GM12878 (cell line): Measurements from ENCODE around the gene PSMD3. TPM values are rescaled to one million over a fixed set of nuclear protein-coding genes. Genes with fewer than 3 reads are reported as not detected.
A peak's percentile ranks its signal among the peaks of the same experiment; 100 is the strongest.

Experiments used
- CREB1 ChIP-seq: IDR thresholded peaks from 2 replicates; pipeline ENCODE4 v1.6.1; 2012; ENCODE audit warnings: low read depth, mild to moderate bottlenecking, inconsistent platforms
- ETV6 ChIP-seq, 2 experiments: fragments of 450-650 bp in 1 of 2; IDR thresholded peaks in 1 of 2; conservative IDR thresholded peaks in 1 of 2; 2 replicates each; pipeline ENCODE4 v1.6.1; 2014; ENCODE audit warnings: antibody characterized with exemption in 1 of 2, borderline replicate concordance in 1 of 2, low read depth in 1 of 2, mild to moderate bottlenecking in 1 of 2, moderate library complexity in 1 of 2
- HDAC2 ChIP-seq: fragments of 200-600 bp; sonication (generic); IDR thresholded peaks from 2 replicates; pipeline ENCODE4 v1.6.1; 2017
- MXI1 ChIP-seq: fragments of 150-350 bp; IDR thresholded peaks from 2 replicates; pipeline ENCODE4 v1.6.1; 2011; ENCODE audit warnings: low read depth, mild to moderate bottlenecking, inconsistent platforms, low read length, improper control_type of control experiment
- NFYB ChIP-seq: IDR thresholded peaks from 2 replicates; pipeline ENCODE4 v1.6.1; 2011; ENCODE audit warnings: low read depth, mild to moderate bottlenecking, low read length, improper control_type of control experiment, moderate library complexity; ENCODE audit not compliant: insufficient read depth
- POLR2A ChIP-seq: IDR thresholded peaks from 2 replicates; pipeline ENCODE4 v1.6.1; 2011; ENCODE audit warnings: low read depth, mild to moderate bottlenecking, low read length
- SMC3 ChIP-seq: IDR thresholded peaks from 2 replicates; pipeline ENCODE4 v1.6.1; 2011; ENCODE audit warnings: low read length, improper control_type of control experiment, borderline replicate concordance
- SREBF2 ChIP-seq: IDR thresholded peaks from 2 replicates; pipeline ENCODE4 v1.6.1; 2012; ENCODE audit warnings: mild to moderate bottlenecking, low read length
- STAT1 ChIP-seq: fragments of 450-650 bp; conservative IDR thresholded peaks from 2 replicates; pipeline ENCODE4 v1.6.1; 2014; ENCODE audit warnings: antibody characterized with exemption, mild to moderate bottlenecking
- WRNIP1 ChIP-seq: IDR thresholded peaks from 2 replicates; pipeline ENCODE4 v1.6.1; 2011; ENCODE audit warnings: low read depth, low read length, improper control_type of control experiment, borderline replicate concordance
- YY1 ChIP-seq: IDR thresholded peaks from 2 replicates; pipeline ENCODE4 v1.6.1; 2011; ENCODE audit warnings: low read depth, mild to moderate bottlenecking, low read length
- ZNF274 ChIP-seq: IDR thresholded peaks from one replicate; pipeline ENCODE4 v1.8.0; 2011; ENCODE audit not compliant: insufficient read length, insufficient read depth
- polyA plus RNA-seq, 11 experiments: library from polyadenylated mRNA; depleted of rRNA in 4 of 11; unstranded in 6 of 11; stranded (reverse) in 5 of 11; fragments of >200 nt; fragmentation: Nextera tagmentation in 4 of 11; fragmentation: Illumina TruSeq in 1 of 11; extraction: Ambion mirVana in 4 of 11; extraction: Trizol in 1 of 11; gene quantifications; 1 replicate in 1 of 11; 2 replicates in 10 of 11; pipeline versions ENCODE4 v1.2.1 to v1.2.3, GENCODE V29; 2011 to 2016; ENCODE audit warnings: inconsistent platforms in 2 of 11, missing spikeins in 2 of 11, low read depth in 1 of 11
- total RNA-seq, 4 experiments: library from RNA; depleted of rRNA in 3 of 4; stranded (reverse); fragments of >200 nt in 3 of 4; fragmentation: Illumina TruSeq in 1 of 4; extraction: Trizol in 1 of 4; gene quantifications; 2 replicates each; pipeline versions ENCODE4 v1.2.1 to v1.2.3, GENCODE V29; 2013 to 2021
- TF ChIP-seq, protein P1 (sequence below): fragments of 450-650 bp; IDR thresholded peaks from 2 replicates; pipeline ENCODE4 v1.6.1; 2016; ENCODE audit warnings: mild to moderate bottlenecking
- TF ChIP-seq, protein P2 (sequence below): fragments of 450-650 bp; IDR thresholded peaks from 2 replicates; pipeline ENCODE4 v1.6.1; 2016; ENCODE audit warnings: mild to moderate bottlenecking
- TF ChIP-seq, protein P3 (sequence below): fragments of 450-650 bp; IDR thresholded peaks from 2 replicates; pipeline ENCODE4 v1.6.1; 2018; ENCODE audit warnings: mild to moderate bottlenecking, low read depth, moderate library complexity; ENCODE audit not compliant: partially characterized antibody
- TF ChIP-seq, protein P4 (sequence below): IDR thresholded peaks from 2 replicates; pipeline ENCODE4 v1.6.1; 2012; ENCODE audit warnings: mild to moderate bottlenecking, low read depth, low read length

The PSMD3 gene
- total and polyA plus RNA-seq, 10 of the 15 experiments (the other 5 are each of a cell fraction or from before 2014, with no cell fraction given): 2.2 to 192 (median 129) TPM

DNA sequence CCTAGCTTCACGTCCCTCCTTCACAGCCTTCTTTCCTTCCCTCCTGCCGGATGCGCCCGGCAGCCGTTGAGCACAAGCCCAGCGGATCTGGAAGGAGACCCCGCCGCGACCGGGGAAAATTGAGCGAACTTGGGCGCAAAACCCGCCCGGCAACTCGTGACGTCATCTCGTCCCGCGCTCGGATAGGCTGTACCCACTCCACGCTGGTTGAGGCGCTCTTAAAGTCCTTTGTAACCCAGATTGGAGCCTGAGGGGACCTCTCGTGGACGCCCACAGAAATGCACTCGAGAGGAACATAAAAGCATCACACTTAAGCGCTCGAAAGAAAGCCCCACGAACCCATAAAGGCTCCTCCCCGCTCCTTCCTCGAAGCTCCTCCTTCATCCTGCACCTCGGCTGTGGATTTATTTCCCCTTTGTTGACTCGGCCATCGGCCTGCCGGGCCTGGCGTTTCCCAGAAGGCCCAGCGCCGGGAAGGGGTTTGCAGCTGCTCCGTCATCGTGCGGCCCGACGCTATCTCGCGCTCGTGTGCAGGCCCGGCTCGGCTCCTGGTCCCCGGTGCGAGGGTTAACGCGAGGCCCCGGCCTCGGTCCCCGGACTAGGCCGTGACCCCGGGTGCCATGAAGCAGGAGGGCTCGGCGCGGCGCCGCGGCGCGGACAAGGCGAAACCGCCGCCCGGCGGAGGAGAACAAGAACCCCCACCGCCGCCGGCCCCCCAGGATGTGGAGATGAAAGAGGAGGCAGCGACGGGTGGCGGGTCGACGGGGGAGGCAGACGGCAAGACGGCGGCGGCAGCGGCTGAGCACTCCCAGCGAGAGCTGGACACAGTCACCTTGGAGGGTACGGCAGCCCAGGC is at the start of gene PSMD3 (continued):
- TF ChIP-seq, protein P1, sequence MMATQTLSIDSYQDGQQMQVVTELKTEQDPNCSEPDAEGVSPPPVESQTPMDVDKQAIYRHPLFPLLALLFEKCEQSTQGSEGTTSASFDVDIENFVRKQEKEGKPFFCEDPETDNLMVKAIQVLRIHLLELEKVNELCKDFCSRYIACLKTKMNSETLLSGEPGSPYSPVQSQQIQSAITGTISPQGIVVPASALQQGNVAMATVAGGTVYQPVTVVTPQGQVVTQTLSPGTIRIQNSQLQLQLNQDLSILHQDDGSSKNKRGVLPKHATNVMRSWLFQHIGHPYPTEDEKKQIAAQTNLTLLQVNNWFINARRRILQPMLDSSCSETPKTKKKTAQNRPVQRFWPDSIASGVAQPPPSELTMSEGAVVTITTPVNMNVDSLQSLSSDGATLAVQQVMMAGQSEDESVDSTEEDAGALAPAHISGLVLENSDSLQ: no peak; the same call in 1 of the 2 replicates
- peak; percentile 68; the same call in 1 of the 2 replicates for TF ChIP-seq STAT1
- TF ChIP-seq CREB1: peak; percentile 92
- TF ChIP-seq YY1: peak; percentile 95
- peak; percentile 98 for TF ChIP-seq MXI1
- 0 out of 2 replicates have a peak, but pooled peaks have one; percentile 83 for TF ChIP-seq WRNIP1
- TF ChIP-seq HDAC2: no peak
- TF ChIP-seq SREBF2: no peak
- peak; percentile 76; the same call in 1 of the 2 replicates for TF ChIP-seq NFYB
- no peak for TF ChIP-seq ZNF274
- peak; percentile 91 for TF ChIP-seq SMC3
- 0 out of 4 replicates have a peak, but pooled peaks of 1 of the 2 experiments have one; percentile 46 for TF ChIP-seq ETV6 (conservative IDR thresholded peaks at IDR 0.05 in 1 of 2, IDR thresholded peaks at IDR 0.05 in 1 of 2; ENCODE audit: borderline replicate concordance in 1 of 2, low read depth in 1 of 2)
- TF ChIP-seq, protein P2, sequence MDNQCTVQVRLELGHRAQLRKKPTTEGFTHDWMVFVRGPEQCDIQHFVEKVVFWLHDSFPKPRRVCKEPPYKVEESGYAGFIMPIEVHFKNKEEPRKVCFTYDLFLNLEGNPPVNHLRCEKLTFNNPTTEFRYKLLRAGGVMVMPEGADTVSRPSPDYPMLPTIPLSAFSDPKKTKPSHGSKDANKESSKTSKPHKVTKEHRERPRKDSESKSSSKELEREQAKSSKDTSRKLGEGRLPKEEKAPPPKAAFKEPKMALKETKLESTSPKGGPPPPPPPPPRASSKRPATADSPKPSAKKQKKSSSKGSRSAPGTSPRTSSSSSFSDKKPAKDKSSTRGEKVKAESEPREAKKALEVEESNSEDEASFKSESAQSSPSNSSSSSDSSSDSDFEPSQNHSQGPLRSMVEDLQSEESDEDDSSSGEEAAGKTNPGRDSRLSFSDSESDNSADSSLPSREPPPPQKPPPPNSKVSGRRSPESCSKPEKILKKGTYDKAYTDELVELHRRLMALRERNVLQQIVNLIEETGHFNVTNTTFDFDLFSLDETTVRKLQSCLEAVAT: peak; percentile 100
- TF ChIP-seq, protein P3, sequence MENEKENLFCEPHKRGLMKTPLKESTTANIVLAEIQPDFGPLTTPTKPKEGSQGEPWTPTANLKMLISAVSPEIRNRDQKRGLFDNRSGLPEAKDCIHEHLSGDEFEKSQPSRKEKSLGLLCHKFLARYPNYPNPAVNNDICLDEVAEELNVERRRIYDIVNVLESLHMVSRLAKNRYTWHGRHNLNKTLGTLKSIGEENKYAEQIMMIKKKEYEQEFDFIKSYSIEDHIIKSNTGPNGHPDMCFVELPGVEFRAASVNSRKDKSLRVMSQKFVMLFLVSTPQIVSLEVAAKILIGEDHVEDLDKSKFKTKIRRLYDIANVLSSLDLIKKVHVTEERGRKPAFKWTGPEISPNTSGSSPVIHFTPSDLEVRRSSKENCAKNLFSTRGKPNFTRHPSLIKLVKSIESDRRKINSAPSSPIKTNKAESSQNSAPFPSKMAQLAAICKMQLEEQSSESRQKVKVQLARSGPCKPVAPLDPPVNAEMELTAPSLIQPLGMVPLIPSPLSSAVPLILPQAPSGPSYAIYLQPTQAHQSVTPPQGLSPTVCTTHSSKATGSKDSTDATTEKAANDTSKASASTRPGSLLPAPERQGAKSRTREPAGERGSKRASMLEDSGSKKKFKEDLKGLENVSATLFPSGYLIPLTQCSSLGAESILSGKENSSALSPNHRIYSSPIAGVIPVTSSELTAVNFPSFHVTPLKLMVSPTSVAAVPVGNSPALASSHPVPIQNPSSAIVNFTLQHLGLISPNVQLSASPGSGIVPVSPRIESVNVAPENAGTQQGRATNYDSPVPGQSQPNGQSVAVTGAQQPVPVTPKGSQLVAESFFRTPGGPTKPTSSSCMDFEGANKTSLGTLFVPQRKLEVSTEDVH: peak; percentile 72
- TF ChIP-seq, protein P4, sequence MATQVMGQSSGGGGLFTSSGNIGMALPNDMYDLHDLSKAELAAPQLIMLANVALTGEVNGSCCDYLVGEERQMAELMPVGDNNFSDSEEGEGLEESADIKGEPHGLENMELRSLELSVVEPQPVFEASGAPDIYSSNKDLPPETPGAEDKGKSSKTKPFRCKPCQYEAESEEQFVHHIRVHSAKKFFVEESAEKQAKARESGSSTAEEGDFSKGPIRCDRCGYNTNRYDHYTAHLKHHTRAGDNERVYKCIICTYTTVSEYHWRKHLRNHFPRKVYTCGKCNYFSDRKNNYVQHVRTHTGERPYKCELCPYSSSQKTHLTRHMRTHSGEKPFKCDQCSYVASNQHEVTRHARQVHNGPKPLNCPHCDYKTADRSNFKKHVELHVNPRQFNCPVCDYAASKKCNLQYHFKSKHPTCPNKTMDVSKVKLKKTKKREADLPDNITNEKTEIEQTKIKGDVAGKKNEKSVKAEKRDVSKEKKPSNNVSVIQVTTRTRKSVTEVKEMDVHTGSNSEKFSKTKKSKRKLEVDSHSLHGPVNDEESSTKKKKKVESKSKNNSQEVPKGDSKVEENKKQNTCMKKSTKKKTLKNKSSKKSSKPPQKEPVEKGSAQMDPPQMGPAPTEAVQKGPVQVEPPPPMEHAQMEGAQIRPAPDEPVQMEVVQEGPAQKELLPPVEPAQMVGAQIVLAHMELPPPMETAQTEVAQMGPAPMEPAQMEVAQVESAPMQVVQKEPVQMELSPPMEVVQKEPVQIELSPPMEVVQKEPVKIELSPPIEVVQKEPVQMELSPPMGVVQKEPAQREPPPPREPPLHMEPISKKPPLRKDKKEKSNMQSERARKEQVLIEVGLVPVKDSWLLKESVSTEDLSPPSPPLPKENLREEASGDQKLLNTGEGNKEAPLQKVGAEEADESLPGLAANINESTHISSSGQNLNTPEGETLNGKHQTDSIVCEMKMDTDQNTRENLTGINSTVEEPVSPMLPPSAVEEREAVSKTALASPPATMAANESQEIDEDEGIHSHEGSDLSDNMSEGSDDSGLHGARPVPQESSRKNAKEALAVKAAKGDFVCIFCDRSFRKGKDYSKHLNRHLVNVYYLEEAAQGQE: no peak
- TF ChIP-seq POLR2A: peak; percentile 93
